ENCODE results near the gene ZNF773. TPM values are rescaled to one million over a fixed set of nuclear protein-coding genes. Genes with fewer than 3 reads are reported as not detected.
"Not testable (repeated sequence)": the region's sequence is repeated elsewhere in the genome, so short reads cannot be mapped to it uniquely, and the experiment has no call there.

ZNF773 gene
- total RNA-seq, 5 donors from 2014 or later (not counting 1 experiment from before 2014, with no cell fraction given): 10.3 to 25.6 (median 18.7) TPM

GRCh38 chr19:57477191-57478008, 22.3 kb upstream of the ZNF773 start, which contains the start of gene ZNF772:
TSS of gene ZNF772 (minus strand) at chr19:57477566. CDS start at chr19:57477309, 257 bp downstream.
- H3K36me3 Mint-ChIP-seq: peaks cover 61% of the 10 kb centered on the region
- POLR2A ChIA-PET: no interaction called here

GRCh38 chr19:57487477-57488298, 12.1 kb upstream of the ZNF773 start, which contains the start of gene ZNF419:
TSS of gene ZNF419 (plus strand) at chr19:57487750. CDS start at chr19:57487951, 201 bp downstream.
- Histone ChIP-seq H3K4me1 (ENCODE audit: control insufficient read depth in 1 of 2, extremely low read depth in 1 of 2, insufficient read depth in 2 of 2, low read length in 2 of 2) (peaks cover 3 to 10% of the 10 kb centered on the region in 2 experiments), H3K36me3 (ENCODE audit: control insufficient read depth in 2 of 2, extremely low read depth in 1 of 2, insufficient read depth in 1 of 2, low read length in 1 of 2) (peaks cover 7 to 16% of the 10 kb centered on the region in 2 donors), H3K27ac (ENCODE audit: low read length) (peak within 1 kb of the TSS; percentile 77), H3K4me3 (ENCODE audit: control insufficient read depth in 1 of 2, extremely low read depth in 1 of 2, low read length in 1 of 2) (peak within 1 kb of the TSS; percentile 81 to 84)
- H3K27me3 ChIP-seq (replicated peaks in 1 of 2; ENCODE audit: control insufficient read depth in 2 of 2, extremely low read depth in 1 of 2, insufficient read depth in 2 of 2, low read length in 1 of 2); H3K9me3 ChIP-seq; H3K27me3 Mint-ChIP-seq; POLR2A ChIA-PET: not testable (repeated sequence)
- ATAC-seq (replicated peaks in 1 of 4) (peak; percentile 97 to 99 (median 98)), DNase-seq (peak; percentile 87 to 97 (median 93))
- peaks cover 21 to 43% (median 29%) of the 10 kb centered on the region in 3 donors for H3K9me3 Mint-ChIP-seq
- H3K4me3 Mint-ChIP-seq: peak within 1 kb of the TSS; percentile 56 to 77 (median 67)
- peak within 1 kb of the TSS; percentile 74 to 75 for H3K27ac Mint-ChIP-seq
- H3K4me1 Mint-ChIP-seq: peaks cover 15 to 22% (median 16%) of the 10 kb centered on the region in 3 donors
- CTCF ChIA-PET: interaction anchor here in 1 of 2 donors (1.0 kb wide), 1 partner anchor 126 kb away, joined by 3 read pairs; the partner anchor contains the start of gene ZNF134
- WGBS (ENCODE audit: insufficient coverage): 2% methylated on average over 35 of the region's 69 CpGs
- peaks cover 50% of the 10 kb centered on the region for H3K36me3 Mint-ChIP-seq

More at GRCh38 chr19:57477191-57478008, 22.3 kb upstream of the ZNF773 start, which contains the start of gene ZNF772:
- Histone ChIP-seq H3K27ac (ENCODE audit: low read length) (peak within 1 kb of the TSS; percentile 42), H3K4me3 (ENCODE audit: control insufficient read depth in 1 of 2, extremely low read depth in 1 of 2, low read length in 1 of 2) (peak within 1 kb of the TSS; percentile 64 to 81), H3K36me3 (ENCODE audit: control insufficient read depth in 2 of 2, extremely low read depth in 1 of 2, insufficient read depth in 1 of 2, low read length in 1 of 2) (peaks cover 10 to 16% of the 10 kb centered on the region in 2 donors), H3K4me1 (ENCODE audit: control insufficient read depth in 1 of 2, extremely low read depth in 1 of 2, insufficient read depth in 2 of 2, low read length in 2 of 2) (peaks cover 5 to 18% of the 10 kb centered on the region in 2 experiments), H3K9me3 (peaks cover 23% of the 10 kb centered on the region), H3K27me3 (replicated peaks in 1 of 2; ENCODE audit: control insufficient read depth in 2 of 2, extremely low read depth in 1 of 2, insufficient read depth in 2 of 2, low read length in 1 of 2) (peaks cover 0 to 4% of the 10 kb centered on the region in 2 experiments)
- Mint-ChIP-seq H3K27ac (peak within 1 kb of the TSS; percentile 87 to 90), H3K9me3 (peaks cover 25 to 55% (median 48%) of the 10 kb centered on the region in 3 donors), H3K4me3 (peak within 1 kb of the TSS; percentile 84 to 93 (median 88)), H3K4me1 (peaks cover 19 to 22% (median 20%) of the 10 kb centered on the region in 3 donors), H3K27me3 (no peaks in the 10 kb centered on the region)
- ATAC-seq (replicated peaks in 1 of 4) (peak; percentile 100), DNase-seq (peak; percentile 63 to 94 (median 88))
- 4% methylated on average over 26 of the region's 38 CpGs for whole genome bisulfite sequencing (ENCODE audit: insufficient coverage)
- CTCF ChIA-PET: interaction anchor here in 1 of 2 donors (0.6 to 1.1 kb wide), 3 partner anchors 10 to 335 kb away, joined by 3 to 5 read pairs (median 3); partner anchors contain the start of gene ZNF773

DNA sequence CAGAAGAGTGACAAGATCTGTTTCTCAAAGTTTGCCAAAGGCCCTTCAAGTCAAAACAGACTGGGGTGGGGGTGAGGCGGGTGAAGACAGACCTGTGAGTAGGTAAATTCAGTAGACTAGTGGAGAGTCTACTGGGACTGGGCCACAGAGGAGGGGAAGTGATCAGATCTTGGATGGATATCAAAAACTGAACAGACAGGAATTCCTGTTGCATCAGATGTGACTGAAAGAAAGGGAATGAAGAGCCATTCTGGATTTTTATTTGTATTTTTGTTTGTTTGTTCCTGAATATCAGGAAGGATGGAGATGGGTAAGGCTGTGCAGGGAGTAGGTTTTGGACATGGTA, 11.5 kb upstream of the ZNF773 start:
- H3K27me3 ChIP-seq (replicated peaks in 1 of 2; ENCODE audit: control insufficient read depth in 2 of 2, extremely low read depth in 1 of 2, insufficient read depth in 2 of 2, low read length in 1 of 2); H3K27me3 Mint-ChIP-seq; H3K9me3 ChIP-seq; POLR2A ChIA-PET; ATAC-seq (replicated peaks in 1 of 4); DNase-seq; H3K27ac ChIP-seq (ENCODE audit: low read length); CTCF ChIA-PET: not testable (repeated sequence)
- H3K4me1 Mint-ChIP-seq: peaks cover 15 to 22% (median 16%) of the 10 kb centered on the region in 3 donors
- peaks cover 8 to 22% of the 10 kb centered on the region in 2 donors for H3K36me3 ChIP-seq (ENCODE audit: control insufficient read depth in 2 of 2, extremely low read depth in 1 of 2, insufficient read depth in 1 of 2, low read length in 1 of 2)
- H3K27ac Mint-ChIP-seq: peak overlapping the region in 1 of 2 donors; percentile 48
- no CpG with 5 or more reads among the region's 1 CpG for WGBS (ENCODE audit: insufficient coverage)
- peaks cover 25 to 49% (median 34%) of the 10 kb centered on the region in 3 donors for H3K9me3 Mint-ChIP-seq
- peak overlapping the region; percentile 56 to 77 (median 67) for H3K4me3 Mint-ChIP-seq
- H3K4me3 ChIP-seq (ENCODE audit: control insufficient read depth in 1 of 2, extremely low read depth in 1 of 2, low read length in 1 of 2): peak overlapping the region in 1 of 2 donors; percentile 32
- peaks cover 3 to 10% of the 10 kb centered on the region in 2 experiments for H3K4me1 ChIP-seq (ENCODE audit: control insufficient read depth in 1 of 2, extremely low read depth in 1 of 2, insufficient read depth in 2 of 2, low read length in 2 of 2)
- peaks cover 56% of the 10 kb centered on the region for H3K36me3 Mint-ChIP-seq

DNA sequence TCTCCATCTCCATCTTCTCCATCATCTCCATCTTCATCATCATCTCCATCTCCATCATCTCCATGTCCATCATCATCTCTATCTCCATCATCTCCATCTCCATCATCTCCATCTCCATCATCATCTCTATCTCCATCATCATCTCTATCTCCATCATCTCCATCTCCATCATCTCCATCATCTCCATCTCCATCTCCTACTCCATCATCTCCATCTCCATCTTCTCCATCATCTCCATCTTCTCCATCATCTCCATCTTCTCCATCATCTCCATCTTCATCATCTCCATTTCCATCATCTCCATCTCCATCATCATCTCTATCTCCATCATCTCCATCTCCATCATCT, 432 bp upstream of the ZNF773 start:
- Mint-ChIP-seq H3K27ac (peak overlapping the region; percentile 79 to 83), H3K4me1 (peaks cover 27 to 31% (median 30%) of the 10 kb centered on the region in 3 donors), H3K36me3 (peaks cover 56% of the 10 kb centered on the region), H3K4me3 (peak overlapping the region; percentile 76 to 82 (median 82)), H3K9me3 (peaks cover 13 to 54% (median 44%) of the 10 kb centered on the region in 3 donors)
- POLR2A ChIA-PET; ATAC-seq (replicated peaks in 1 of 4); H3K9me3 ChIP-seq; DNase-seq; H3K27me3 ChIP-seq (replicated peaks in 1 of 2; ENCODE audit: control insufficient read depth in 2 of 2, extremely low read depth in 1 of 2, insufficient read depth in 2 of 2, low read length in 1 of 2); H3K27me3 Mint-ChIP-seq; H3K4me3 ChIP-seq (ENCODE audit: control insufficient read depth in 1 of 2, extremely low read depth in 1 of 2, low read length in 1 of 2): not testable (repeated sequence)
- peak overlapping the region; percentile 81 for H3K27ac ChIP-seq (ENCODE audit: low read length)
- CTCF ChIA-PET: interaction anchor here in 1 of 2 donors (1.0 kb wide), 1 partner anchor 22 kb away, joined by 5 read pairs; the partner anchor contains the start of gene ZNF772
- H3K4me1 ChIP-seq (ENCODE audit: control insufficient read depth in 1 of 2, extremely low read depth in 1 of 2, insufficient read depth in 2 of 2, low read length in 2 of 2): peaks cover 6 to 12% of the 10 kb centered on the region in 2 experiments
- peaks cover 0 to 17% of the 10 kb centered on the region in 2 donors for H3K36me3 ChIP-seq (ENCODE audit: control insufficient read depth in 2 of 2, extremely low read depth in 1 of 2, insufficient read depth in 1 of 2, low read length in 1 of 2)

DNA sequence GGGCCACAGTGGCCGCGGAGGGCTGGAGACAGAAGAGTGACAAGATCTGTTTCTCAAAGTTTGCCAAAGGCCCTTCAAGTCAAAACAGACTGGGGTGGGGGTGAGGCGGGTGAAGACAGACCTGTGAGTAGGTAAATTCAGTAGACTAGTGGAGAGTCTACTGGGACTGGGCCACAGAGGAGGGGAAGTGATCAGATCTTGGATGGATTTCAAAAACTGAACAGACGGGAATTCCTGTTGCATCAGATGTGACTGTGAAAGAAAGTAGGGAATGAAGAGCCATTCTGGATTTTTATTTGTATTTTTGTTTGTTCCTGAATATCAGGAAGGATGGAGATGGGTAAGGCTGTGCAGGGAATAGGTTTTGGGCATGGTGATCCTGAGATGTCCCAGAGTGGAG, 662 bp downstream of the ZNF773 start:
- peaks cover 13 to 50% (median 42%) of the 10 kb centered on the region in 3 donors for H3K9me3 Mint-ChIP-seq
- H3K9me3 ChIP-seq; H3K27me3 Mint-ChIP-seq; H3K27me3 ChIP-seq (replicated peaks in 1 of 2; ENCODE audit: control insufficient read depth in 2 of 2, extremely low read depth in 1 of 2, insufficient read depth in 2 of 2, low read length in 1 of 2); DNase-seq; H3K27ac ChIP-seq (ENCODE audit: low read length); ATAC-seq (replicated peaks in 1 of 4): not testable (repeated sequence)
- H3K4me3 ChIP-seq (ENCODE audit: control insufficient read depth in 1 of 2, extremely low read depth in 1 of 2, low read length in 1 of 2): peak overlapping the region; percentile 51 to 61
- H3K36me3 ChIP-seq (ENCODE audit: control insufficient read depth in 2 of 2, extremely low read depth in 1 of 2, insufficient read depth in 1 of 2, low read length in 1 of 2): peaks cover 5 to 23% of the 10 kb centered on the region in 2 donors
- 0% methylated on average over 1 of the region's 4 CpGs for WGBS (ENCODE audit: insufficient coverage)
- H3K27ac Mint-ChIP-seq: peak overlapping the region; percentile 69 to 79
- ChIA-PET POLR2A (interaction anchor here in 1 of 2 donors (0.5 to 0.6 kb wide), 2 partner anchors 63 to 930 kb away, joined by 3 read pairs; no protein-coding TSS in a partner anchor), CTCF (interaction anchor here in 1 of 2 donors (0.5 to 1.0 kb wide), 2 partner anchors 23 to 96 kb away, joined by 3 to 5 read pairs; partner anchors contain the start of gene ZNF772)
- peak overlapping the region; percentile 76 to 82 (median 82) for H3K4me3 Mint-ChIP-seq
- H3K4me1 ChIP-seq (ENCODE audit: control insufficient read depth in 1 of 2, extremely low read depth in 1 of 2, insufficient read depth in 2 of 2, low read length in 2 of 2): peaks cover 6 to 12% of the 10 kb centered on the region in 2 experiments
- H3K4me1 Mint-ChIP-seq: peaks cover 27 to 31% (median 30%) of the 10 kb centered on the region in 3 donors
- H3K36me3 Mint-ChIP-seq: peaks cover 59% of the 10 kb centered on the region
